HCT116 (cell line): Measurements from ENCODE around the gene HES6. TPM values are rescaled to one million over a fixed set of nuclear protein-coding genes. Genes with fewer than 3 reads are reported as not detected.
A peak's percentile ranks its signal among the peaks of the same experiment; 100 is the strongest.

Experiments used
- ATAC-seq: fragments of 200-7000 bp; cut with Tn5 transposase; 2 replicates; pipeline ENCODE4 v1.9.1; 2020; ENCODE audit warnings: mild to moderate bottlenecking, moderate library complexity
- BruUV-seq: library from RNA; stranded (reverse); fragments of 400-500 nt; replicated peaks from 2 replicates; lab custom pipeline; 2021; lab: Mats Ljungman, UMichigan
- CTCF ChIA-PET: fragments of 300-600 bp; sonication (Branson Sonifier 250); formaldehyde crosslinking; loops from one replicate; lab custom pipeline; 2021; ENCODE audit warnings: antibody characterized with exemption; lab: Charles Lee
- POLR2A ChIA-PET: fragments of 300-600, 350-600 bp; sonication (Branson Sonifier 250); formaldehyde crosslinking; loops from one replicate; lab custom pipeline; 2021; ENCODE audit warnings: antibody characterized with exemption; lab: Charles Lee
- RAD21 ChIA-PET, 2 experiments: fragments of 300-600 bp; sonication (Branson Sonifier 250); formaldehyde crosslinking; loops; one replicate each; lab custom pipeline; 2023; ENCODE audit warnings: low total read pairs in 2 of 2; ENCODE audit not compliant: uncharacterized antibody in 2 of 2, unreplicated experiment in 2 of 2, low non-redundant PET in 1 of 2; lab: Charles Lee
- DNase-seq: peaks from one replicate; pipeline ENCODE4 v3.0.0-alpha.2; 2010; ENCODE audit warnings: low read depth, low spot score
- H2AFZ ChIP-seq: fragments of 200-600 bp; shearing (Covaris generic), sonication (generic); 2 replicates; pipeline ENCODE4 v1.6.1; 2017; ENCODE audit warnings: low read depth, mixed run types, mixed read lengths, antibody characterized with exemption, low read length; ENCODE audit not compliant: poor library complexity, severe bottlenecking
- H3K27ac ChIP-seq: 2 replicates; pipeline ENCODE4 v1.5.1; 2012; ENCODE audit warnings: low read depth, low read length
- H3K27me3 ChIP-seq: fragments of 200-600 bp; sonication (generic); 2 replicates; pipeline ENCODE4 v1.6.1; 2016; ENCODE audit warnings: mixed run types, low read length, mixed read lengths; ENCODE audit not compliant: insufficient read depth
- H3K36me3 ChIP-seq, 2 experiments: fragments of 200-500 bp in 1 of 2; fragments of 200-600 bp in 1 of 2; sonication (Bioruptor generic) in 1 of 2; sonication (generic) in 1 of 2; 2 replicates each; pipeline versions ENCODE4 v1.5.1 to v1.6.1; 2014 to 2016; ENCODE audit warnings: low read length in 2 of 2, inconsistent platforms in 1 of 2, mixed read lengths in 1 of 2, mixed run types in 1 of 2; ENCODE audit not compliant: insufficient read depth in 2 of 2, control insufficient read depth in 1 of 2
- H3K4me1 ChIP-seq, 2 experiments: fragments of 200-600 bp in 1 of 2; sonication (generic) in 1 of 2; 2 replicates each; pipeline versions ENCODE4 v1.5.1 to v1.6.1; 2012 to 2017; ENCODE audit warnings: low read length in 2 of 2, inconsistent platforms in 1 of 2, mild to moderate bottlenecking in 1 of 2, mixed read lengths in 1 of 2, mixed run types in 1 of 2, moderate library complexity in 1 of 2; ENCODE audit not compliant: insufficient read depth in 2 of 2, control insufficient read depth in 1 of 2
- H3K4me2 ChIP-seq: fragments of 200-600 bp; sonication (generic); 2 replicates; pipeline ENCODE4 v1.6.1; 2017; ENCODE audit warnings: mixed run types, low read length, mixed read lengths
- H3K4me3 ChIP-seq, 2 experiments: fragments of 200-600 bp in 1 of 2; sonication (generic) in 1 of 2; replicated peaks in 1 of 2; 2 replicates each; pipeline ENCODE4 v1.5.1; 2011 to 2016; ENCODE audit warnings: low read length in 2 of 2, control low read depth in 1 of 2, low read depth in 1 of 2, mild to moderate bottlenecking in 1 of 2, mixed read lengths in 1 of 2, mixed run types in 1 of 2
- H3K79me2 ChIP-seq: fragments of 200-600 bp; sonication (generic); 2 replicates; pipeline ENCODE4 v1.6.1; 2017; ENCODE audit warnings: mild to moderate bottlenecking, mixed run types, low read length, moderate library complexity, mixed read lengths; ENCODE audit not compliant: insufficient read depth
- H3K9ac ChIP-seq: fragments of 200-600 bp; sonication (generic); 2 replicates; pipeline ENCODE4 v1.6.1; 2016; ENCODE audit warnings: low read length, mixed read lengths
- H3K9me2 ChIP-seq: fragments of 200-600 bp; sonication (generic), shearing (Covaris generic); 2 replicates; pipeline ENCODE4 v1.6.1; 2017; ENCODE audit warnings: mixed run types, mild to moderate bottlenecking, moderate library complexity; ENCODE audit not compliant: insufficient read depth
- H3K9me3 ChIP-seq, 2 experiments: fragments of 200-500 bp in 1 of 2; fragments of 200-600 bp in 1 of 2; sonication (Bioruptor generic) in 1 of 2; sonication (generic) in 1 of 2; 2 replicates each; pipeline ENCODE4 v1.6.1; 2014 to 2017; ENCODE audit warnings: low read length in 2 of 2, mixed read lengths in 2 of 2, inconsistent platforms in 1 of 2, low read depth in 1 of 2, mild to moderate bottlenecking in 1 of 2, mixed run types in 1 of 2, moderate library complexity in 1 of 2; ENCODE audit not compliant: control insufficient read depth in 1 of 2, insufficient read depth in 1 of 2
- H4K20me1 ChIP-seq: fragments of 200-600 bp; sonication (generic), shearing (Covaris generic); 2 replicates; pipeline ENCODE4 v1.6.1; 2017; ENCODE audit warnings: mixed run types, mild to moderate bottlenecking, moderate library complexity; ENCODE audit not compliant: insufficient read depth
- CBX3 ChIP-seq: IDR thresholded peaks from 2 replicates; pipeline ENCODE4 v1.6.1; 2012; ENCODE audit warnings: low read depth
- CEBPB ChIP-seq: IDR thresholded peaks from 2 replicates; pipeline ENCODE4 v1.6.1; 2012; ENCODE audit warnings: low read depth
- CTCF ChIP-seq, 3 experiments: fragments of 200-600 bp in 1 of 3; sonication (generic) in 1 of 3; IDR thresholded peaks in 2 of 3; conservative IDR thresholded peaks in 1 of 3; 2 replicates each; pipeline ENCODE4 v1.5.1; 2012 to 2017; ENCODE audit warnings: low read depth in 2 of 3, low read length in 2 of 3, antibody characterized with exemption in 1 of 3, borderline replicate concordance in 1 of 3, control low read depth in 1 of 3, mild to moderate bottlenecking in 1 of 3, mixed read lengths in 1 of 3, mixed run types in 1 of 3, moderate library complexity in 1 of 3; ENCODE audit not compliant: insufficient read depth in 1 of 3
- EGR1 ChIP-seq: IDR thresholded peaks from 2 replicates; pipeline ENCODE4 v1.6.1; 2012; ENCODE audit warnings: low read depth
- JUND ChIP-seq: IDR thresholded peaks from 2 replicates; pipeline ENCODE4 v1.6.1; 2012
- POLR2AphosphoS5 ChIP-seq: IDR thresholded peaks from 2 replicates; pipeline ENCODE4 v1.6.1; 2011; ENCODE audit warnings: mild to moderate bottlenecking, low read depth, low read length, moderate library complexity
- RAD21 ChIP-seq: IDR thresholded peaks from 2 replicates; pipeline ENCODE4 v1.6.1; 2012; ENCODE audit warnings: low read depth, mild to moderate bottlenecking
- TCF7L2 ChIP-seq: IDR thresholded peaks from 2 replicates; pipeline ENCODE4 v1.7.0; 2011; ENCODE audit warnings: borderline replicate concordance, inconsistent platforms; ENCODE audit not compliant: insufficient read depth, insufficient read length; ENCODE audit errors: extremely low read depth
- YY1 ChIP-seq: IDR thresholded peaks from 2 replicates; pipeline ENCODE4 v1.6.1; 2011; ENCODE audit warnings: low read length, low read depth, moderate library complexity, mild to moderate bottlenecking; ENCODE audit not compliant: insufficient replicate concordance; ENCODE audit errors: extremely low read depth
- intact Hi-C: fragments of 100-400 bp; cut with micrococcal nuclease; formaldehyde crosslinking; loops from 2 replicates; pipeline ENCODE4 v1.10.0; 2022
- total RNA-seq: library from RNA; stranded (reverse); gene quantifications from one replicate; pipeline ENCODE4 v1.2.1, GENCODE V29; 2021; ENCODE audit not compliant: unreplicated experiment

Gene HES6
- total RNA-seq, 1 experiment from 2014 or later = 47.8 TPM

GRCh38 chr2:238256594-238257104 lies 16.8 kb upstream of the HES6 start:
- peak; percentile 98 for ATAC-seq
- Histone ChIP-seq H3K4me3 (no peak overlapping the region), H3K36me3 (peaks cover 0 to 16% of the 10 kb centered on the region in 2 experiments; a peak in 3 of 4 replicates)
- 0 out of 2 replicates have a peak, but pooled peaks have one; percentile 15 for TF ChIP-seq POLR2AphosphoS5
- no peak for TF ChIP-seq EGR1
- TF ChIP-seq RAD21 = peak; percentile 92
- peak; percentile 97 to 99 (median 98) for TF ChIP-seq CTCF (IDR thresholded peaks at IDR 0.05 in 2 of 3, conservative IDR thresholded peaks at IDR 0.05 in 1 of 3; ENCODE audit: borderline replicate concordance in 1 of 3, insufficient read depth in 1 of 3, low read depth in 2 of 3, low read length in 2 of 3)
- peak; percentile 66 for TF ChIP-seq YY1
- no peak for TF ChIP-seq JUND
- TF ChIP-seq CEBPB = peak; percentile 25; the same call in 1 of the 2 replicates
- TF ChIP-seq TCF7L2 = peak; percentile 18
- no peak for TF ChIP-seq CBX3
- TF ChIP-seq, all 23 proteins: peak for 6
- POLR2A ChIA-PET = no interaction called here
- no peak overlapping the region for H2AFZ ChIP-seq
- H3K27me3 ChIP-seq = no peaks in the 10 kb centered on the region
- no peaks in the 10 kb centered on the region for H3K9me3 ChIP-seq
- intact Hi-C loops = loop anchor here (2.0 to 10.0 kb wide), 2 partner anchors 78 to 398 kb away; partner anchors contain the start of gene RAMP1
- H3K79me2 ChIP-seq = no peaks in the 10 kb centered on the region
- H3K4me2 ChIP-seq = no peak overlapping the region
- H3K4me1 ChIP-seq = no peaks in the 10 kb centered on the region
- no peak overlapping the region for H3K9ac ChIP-seq
- H3K9me2 ChIP-seq = no peaks in the 10 kb centered on the region
- peak; percentile 92 for DNase-seq
- CTCF ChIA-PET = no interaction called here
- H3K27ac ChIP-seq = no peak overlapping the region
- no TSS peak for BruUV-seq
- RAD21 ChIA-PET = no interaction called here
- H4K20me1 ChIP-seq = no peaks in the 10 kb centered on the region; the same call in 1 of the 2 replicates
